Measurements from ENCODE around the gene SLC37A1.

The SLC37A1 gene

GRCh38 chr21:42475526-42476387 lies 37.9 kb upstream of the SLC37A1 start:
- Histone ChIP-seq H3K23ac (ENCODE audit: low read length) (no peak overlapping the region), H4K5ac (ENCODE audit: low read length) (no peak overlapping the region), H3K9ac (ENCODE audit: low read length) (no peak overlapping the region), H3K36me3 (ENCODE audit: control insufficient read depth, insufficient read depth, low read length) (no peaks in the 10 kb centered on the region), H3K18ac (ENCODE audit: low read length) (no peak overlapping the region), H3K4me3 (ENCODE audit: low read length) (no peak overlapping the region), H3K4me1 (ENCODE audit: control insufficient read depth, low read depth, low read length) (peaks cover 4% of the 10 kb centered on the region), H3K4ac (ENCODE audit: low read depth, low read length) (no peak overlapping the region), H4K8ac (ENCODE audit: low read depth, low read length) (no peak overlapping the region), H3K4me2 (ENCODE audit: low read length) (no peak overlapping the region), H2BK15ac (replicated peaks; ENCODE audit: low read depth) (no peak overlapping the region), H3K56ac (ENCODE audit: low read length) (no peak overlapping the region), H3K79me1 (ENCODE audit: low read length) (no peaks in the 10 kb centered on the region), H2BK120ac (ENCODE audit: low read depth, low read length) (no peak overlapping the region), H2BK5ac (ENCODE audit: low read length) (no peak overlapping the region), H3K27me3 (ENCODE audit: insufficient read depth, low read length, poor library complexity) (no peaks in the 10 kb centered on the region), H2AK5ac (ENCODE audit: low read length) (no peak overlapping the region), H3K79me2 (ENCODE audit: control insufficient read depth, insufficient read depth, low read length) (no peaks in the 10 kb centered on the region), H3K27ac (ENCODE audit: low read depth, low read length) (no peak overlapping the region)
- DNase-seq = no peak
- WGBS (ENCODE audit: extremely low coverage, insufficient coverage, low lambda C conversion rate) = no CpG with 5 or more reads among the region's 18 CpGs

GRCh38 chr21:42476388-42477331 lies 37.0 kb upstream of the SLC37A1 start:
- no peak overlapping the region for H3K56ac ChIP-seq (ENCODE audit: low read length)
- H3K4me2 ChIP-seq (ENCODE audit: low read length) = no peak overlapping the region
- H3K4me3 ChIP-seq (ENCODE audit: low read length) = no peak overlapping the region
- no peak overlapping the region for H4K8ac ChIP-seq (ENCODE audit: low read depth, low read length)
- no peak overlapping the region for H2BK15ac ChIP-seq (replicated peaks; ENCODE audit: low read depth)
- H3K4me1 ChIP-seq (ENCODE audit: control insufficient read depth, low read depth, low read length) = peaks cover 4% of the 10 kb centered on the region
- no peak overlapping the region for H3K18ac ChIP-seq (ENCODE audit: low read length)
- H2BK5ac ChIP-seq (ENCODE audit: low read length) = no peak overlapping the region
- H3K4ac ChIP-seq (ENCODE audit: low read depth, low read length) = no peak overlapping the region
- no peaks in the 10 kb centered on the region for H3K36me3 ChIP-seq (ENCODE audit: control insufficient read depth, insufficient read depth, low read length)
- no peak overlapping the region for H2AK5ac ChIP-seq (ENCODE audit: low read length)
- WGBS (ENCODE audit: extremely low coverage, insufficient coverage, low lambda C conversion rate) = no CpG with 5 or more reads among the region's 25 CpGs
- H3K9ac ChIP-seq (ENCODE audit: low read length) = no peak overlapping the region
- no peaks in the 10 kb centered on the region for H3K79me2 ChIP-seq (ENCODE audit: control insufficient read depth, insufficient read depth, low read length)
- no peak for DNase-seq
- no peaks in the 10 kb centered on the region for H3K27me3 ChIP-seq (ENCODE audit: insufficient read depth, low read length, poor library complexity)
- H4K5ac ChIP-seq (ENCODE audit: low read length) = no peak overlapping the region
- H2BK120ac ChIP-seq (ENCODE audit: low read depth, low read length) = no peak overlapping the region
- H3K79me1 ChIP-seq (ENCODE audit: low read length) = no peaks in the 10 kb centered on the region
- no peak overlapping the region for H3K23ac ChIP-seq (ENCODE audit: low read length)
- H3K27ac ChIP-seq (ENCODE audit: low read depth, low read length) = no peak overlapping the region

- H3K4me2 ChIP-seq (ENCODE audit: low read length) = no peak overlapping the region
- H3K4ac ChIP-seq (ENCODE audit: low read depth, low read length) = no peak overlapping the region
- H4K8ac ChIP-seq (ENCODE audit: low read depth, low read length) = no peak overlapping the region
- no peak overlapping the region for H3K23ac ChIP-seq (ENCODE audit: low read length)
- H3K27me3 ChIP-seq (ENCODE audit: insufficient read depth, low read length, poor library complexity) = no peaks in the 10 kb centered on the region
- H3K4me1 ChIP-seq (ENCODE audit: control insufficient read depth, low read depth, low read length) = peaks cover 4% of the 10 kb centered on the region
- H4K5ac ChIP-seq (ENCODE audit: low read length) = no peak overlapping the region
- H2BK120ac ChIP-seq (ENCODE audit: low read depth, low read length) = no peak overlapping the region
- no peak overlapping the region for H2BK15ac ChIP-seq (replicated peaks; ENCODE audit: low read depth)
- DNase-seq = no peak
- no peak overlapping the region for H3K4me3 ChIP-seq (ENCODE audit: low read length)
- no CpG with 5 or more reads among the region's 7 CpGs for WGBS (ENCODE audit: extremely low coverage, insufficient coverage, low lambda C conversion rate)
- H3K18ac ChIP-seq (ENCODE audit: low read length) = no peak overlapping the region
- H3K56ac ChIP-seq (ENCODE audit: low read length) = no peak overlapping the region
- H3K36me3 ChIP-seq (ENCODE audit: control insufficient read depth, insufficient read depth, low read length) = no peaks in the 10 kb centered on the region
- H3K27ac ChIP-seq (ENCODE audit: low read depth, low read length) = no peak overlapping the region
- H3K79me2 ChIP-seq (ENCODE audit: control insufficient read depth, insufficient read depth, low read length) = no peaks in the 10 kb centered on the region
- H2AK5ac ChIP-seq (ENCODE audit: low read length) = no peak overlapping the region
- no peak overlapping the region for H2BK5ac ChIP-seq (ENCODE audit: low read length)
- no peak overlapping the region for H3K9ac ChIP-seq (ENCODE audit: low read length)
- H3K79me1 ChIP-seq (ENCODE audit: low read length) = no peaks in the 10 kb centered on the region
Measured at GRCh38 chr21:42478504-42478903, 35.1 kb upstream of the SLC37A1 start.

GRCh38 chr21:42479582-42479981 lies 34.1 kb upstream of the SLC37A1 start:
- no peak for DNase-seq
- Histone ChIP-seq H3K4ac (ENCODE audit: low read depth, low read length) (no peak overlapping the region), H3K4me3 (ENCODE audit: low read length) (no peak overlapping the region), H3K9ac (ENCODE audit: low read length) (no peak overlapping the region), H2AK5ac (ENCODE audit: low read length) (no peak overlapping the region), H2BK5ac (ENCODE audit: low read length) (no peak overlapping the region), H3K36me3 (ENCODE audit: control insufficient read depth, insufficient read depth, low read length) (no peaks in the 10 kb centered on the region), H3K27ac (ENCODE audit: low read depth, low read length) (no peak overlapping the region), H4K5ac (ENCODE audit: low read length) (no peak overlapping the region), H3K79me2 (ENCODE audit: control insufficient read depth, insufficient read depth, low read length) (no peaks in the 10 kb centered on the region), H4K8ac (ENCODE audit: low read depth, low read length) (no peak overlapping the region), H3K79me1 (ENCODE audit: low read length) (no peaks in the 10 kb centered on the region), H3K23ac (ENCODE audit: low read length) (no peak overlapping the region), H3K4me2 (ENCODE audit: low read length) (no peak overlapping the region), H2BK120ac (ENCODE audit: low read depth, low read length) (no peak overlapping the region), H2BK15ac (replicated peaks; ENCODE audit: low read depth) (no peak overlapping the region), H3K27me3 (ENCODE audit: insufficient read depth, low read length, poor library complexity) (no peaks in the 10 kb centered on the region), H3K18ac (ENCODE audit: low read length) (no peak overlapping the region), H3K4me1 (ENCODE audit: control insufficient read depth, low read depth, low read length) (no peaks in the 10 kb centered on the region), H3K56ac (ENCODE audit: low read length) (no peak overlapping the region)
- no CpG with 5 or more reads among the region's 5 CpGs for WGBS (ENCODE audit: extremely low coverage, insufficient coverage, low lambda C conversion rate)

GRCh38 chr21:42480736-42481135 lies 32.9 kb upstream of the SLC37A1 start:
- Histone ChIP-seq H3K4me1 (ENCODE audit: control insufficient read depth, low read depth, low read length) (no peaks in the 10 kb centered on the region), H2BK15ac (replicated peaks; ENCODE audit: low read depth) (no peak overlapping the region), H3K18ac (ENCODE audit: low read length) (no peak overlapping the region), H3K23ac (ENCODE audit: low read length) (no peak overlapping the region), H2BK5ac (ENCODE audit: low read length) (no peak overlapping the region), H3K79me2 (ENCODE audit: control insufficient read depth, insufficient read depth, low read length) (no peaks in the 10 kb centered on the region), H3K4me3 (ENCODE audit: low read length) (no peak overlapping the region), H2BK120ac (ENCODE audit: low read depth, low read length) (no peak overlapping the region), H3K27me3 (ENCODE audit: insufficient read depth, low read length, poor library complexity) (no peaks in the 10 kb centered on the region), H4K8ac (ENCODE audit: low read depth, low read length) (no peak overlapping the region), H3K79me1 (ENCODE audit: low read length) (no peaks in the 10 kb centered on the region), H3K56ac (ENCODE audit: low read length) (no peak overlapping the region), H4K5ac (ENCODE audit: low read length) (no peak overlapping the region), H3K27ac (ENCODE audit: low read depth, low read length) (no peak overlapping the region), H3K4me2 (ENCODE audit: low read length) (no peak overlapping the region), H3K9ac (ENCODE audit: low read length) (no peak overlapping the region), H3K36me3 (ENCODE audit: control insufficient read depth, insufficient read depth, low read length) (no peaks in the 10 kb centered on the region), H3K4ac (ENCODE audit: low read depth, low read length) (no peak overlapping the region), H2AK5ac (ENCODE audit: low read length) (no peak overlapping the region)
- DNase-seq = no peak
- no CpG with 5 or more reads among the region's 10 CpGs for WGBS (ENCODE audit: extremely low coverage, insufficient coverage, low lambda C conversion rate)
